Parathyroid adenoma (tissue), 2 donors: Measurements from ENCODE around the gene CDK5R1.

Experiments
- H2AFZ ChIP-seq: fragments of 300-600 bp; sonication (generic); one replicate; pipeline ENCODE4 v1.7.0; 2017; ENCODE audit warnings: antibody characterized with exemption, mild to moderate bottlenecking
- H3K27ac ChIP-seq: fragments of 300-600 bp; sonication (generic); one replicate; pipeline ENCODE4 v1.7.0; 2017
- H3K27me3 ChIP-seq: fragments of 300-600 bp; sonication (generic); one replicate; pipeline ENCODE4 v1.7.0; 2017; ENCODE audit warnings: low read length; ENCODE audit not compliant: control insufficient read depth, insufficient read depth
- H3K36me3 ChIP-seq: fragments of 300-600 bp; sonication (generic); one replicate; pipeline ENCODE4 v1.7.0; 2017; ENCODE audit warnings: low read length; ENCODE audit not compliant: control insufficient read depth, insufficient read depth
- H3K4me1 ChIP-seq: fragments of 300-600 bp; sonication (generic); one replicate; pipeline ENCODE4 v1.7.0; 2017; ENCODE audit warnings: control low read depth
- H3K4me2 ChIP-seq: fragments of 300-600 bp; sonication (generic); one replicate; pipeline ENCODE4 v1.7.0; 2017; ENCODE audit warnings: low read length
- H3K4me3 ChIP-seq: fragments of 300-600 bp; sonication (generic); one replicate; pipeline ENCODE4 v1.7.0; 2017; ENCODE audit warnings: low read depth, low read length
- H3K79me2 ChIP-seq: fragments of 300-600 bp; sonication (generic); one replicate; pipeline ENCODE4 v1.7.0; 2017; ENCODE audit warnings: control low read depth
- H3K9ac ChIP-seq: fragments of 300-600 bp; sonication (generic); one replicate; pipeline ENCODE4 v1.7.0; 2017; ENCODE audit warnings: mild to moderate bottlenecking
- H3K9me3 ChIP-seq: fragments of 300-600 bp; sonication (generic); one replicate; pipeline ENCODE4 v1.7.0; 2017; ENCODE audit warnings: low read length; ENCODE audit not compliant: control insufficient read depth
- TF ChIP-seq, protein P1 (sequence below): fragments of 300-600 bp; sonication (generic); IDR thresholded peaks from one replicate; pipeline ENCODE4 v1.7.0; 2017; ENCODE audit warnings: antibody characterized with exemption, mild to moderate bottlenecking
- donor health status: primary hyperparathyroidism.

The CDK5R1 gene

DNA sequence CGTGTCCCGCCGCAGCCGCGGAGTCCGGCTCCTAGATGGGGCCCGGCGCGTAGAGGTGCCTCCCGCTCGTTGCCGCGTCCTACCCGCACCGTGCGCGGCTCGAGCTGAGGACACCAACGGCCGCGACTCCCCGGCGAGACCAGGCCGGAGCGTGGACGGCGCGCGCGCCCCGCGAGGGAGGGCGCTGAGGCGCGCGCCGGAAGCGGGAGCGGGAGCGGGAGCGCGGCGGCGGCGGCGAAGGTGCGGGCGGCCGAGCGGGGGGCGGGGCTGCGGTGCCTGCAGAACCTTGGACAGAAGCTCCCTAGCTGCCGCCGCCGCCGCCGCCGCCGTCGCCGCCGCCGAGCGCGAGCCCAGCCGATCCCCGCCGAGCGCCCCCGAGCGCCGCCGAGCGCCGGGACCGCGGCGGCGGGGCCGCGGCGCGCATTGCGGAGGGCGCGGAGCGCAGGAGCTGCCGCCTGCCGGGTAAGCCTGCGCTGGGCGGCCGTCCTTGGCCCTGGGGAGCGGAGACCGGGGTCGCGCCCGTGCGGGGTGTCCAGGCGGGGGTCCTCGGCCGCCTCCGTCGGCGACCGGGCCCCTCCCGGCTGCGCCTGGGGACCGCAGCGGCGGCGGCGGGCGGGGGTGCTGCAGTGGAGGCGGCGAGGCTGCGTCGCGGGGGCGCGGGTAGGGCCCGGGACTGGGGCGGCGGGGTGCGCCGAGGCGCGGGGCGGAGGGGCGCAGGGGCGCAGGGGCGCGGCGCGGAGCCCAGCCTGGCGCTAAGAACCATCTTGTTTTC lies at the start of gene CDK5R1:
CDK5R1 (plus strand) TSS at position 293 of the 772 bp plus-strand sequence. CDS start 628 bp downstream, outside the sequence.
- Histone ChIP-seq H3K27ac (peak within 1 kb of the TSS; percentile 71), H3K4me2 (peak within 1 kb of the TSS; percentile 68), H3K27me3 (no peaks in the 10 kb centered on the region), H2AFZ (peak within 1 kb of the TSS; percentile 95), H3K4me3 (peak within 1 kb of the TSS; percentile 36), H3K36me3 (no peaks in the 10 kb centered on the region), H3K79me2 (no peaks in the 10 kb centered on the region), H3K4me1 (peaks cover 2% of the 10 kb centered on the region), H3K9ac (no peak within 1 kb of the TSS), H3K9me3 (no peaks in the 10 kb centered on the region)
- TF ChIP-seq, protein P1, sequence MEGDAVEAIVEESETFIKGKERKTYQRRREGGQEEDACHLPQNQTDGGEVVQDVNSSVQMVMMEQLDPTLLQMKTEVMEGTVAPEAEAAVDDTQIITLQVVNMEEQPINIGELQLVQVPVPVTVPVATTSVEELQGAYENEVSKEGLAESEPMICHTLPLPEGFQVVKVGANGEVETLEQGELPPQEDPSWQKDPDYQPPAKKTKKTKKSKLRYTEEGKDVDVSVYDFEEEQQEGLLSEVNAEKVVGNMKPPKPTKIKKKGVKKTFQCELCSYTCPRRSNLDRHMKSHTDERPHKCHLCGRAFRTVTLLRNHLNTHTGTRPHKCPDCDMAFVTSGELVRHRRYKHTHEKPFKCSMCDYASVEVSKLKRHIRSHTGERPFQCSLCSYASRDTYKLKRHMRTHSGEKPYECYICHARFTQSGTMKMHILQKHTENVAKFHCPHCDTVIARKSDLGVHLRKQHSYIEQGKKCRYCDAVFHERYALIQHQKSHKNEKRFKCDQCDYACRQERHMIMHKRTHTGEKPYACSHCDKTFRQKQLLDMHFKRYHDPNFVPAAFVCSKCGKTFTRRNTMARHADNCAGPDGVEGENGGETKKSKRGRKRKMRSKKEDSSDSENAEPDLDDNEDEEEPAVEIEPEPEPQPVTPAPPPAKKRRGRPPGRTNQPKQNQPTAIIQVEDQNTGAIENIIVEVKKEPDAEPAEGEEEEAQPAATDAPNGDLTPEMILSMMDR = no peak

DNA sequence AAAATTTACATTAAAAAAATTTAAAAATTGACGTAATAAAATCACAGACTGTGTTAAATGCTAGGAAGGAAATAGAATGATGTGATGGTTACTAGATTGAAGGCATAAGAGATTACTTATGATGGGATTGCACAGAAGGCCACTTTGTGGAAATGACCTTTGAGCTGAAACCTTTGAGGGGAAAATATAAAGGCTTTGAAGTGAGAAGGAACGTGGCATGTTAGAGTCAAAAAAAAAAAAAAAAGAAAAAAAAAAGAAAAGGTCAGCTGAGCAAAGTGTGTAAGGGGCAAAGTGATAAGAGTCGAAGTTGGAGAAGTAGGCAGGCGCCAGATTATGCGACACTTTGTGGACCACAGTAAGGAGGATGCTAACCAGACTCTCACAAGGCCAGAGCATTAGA lies 46.1 kb upstream of the CDK5R1 start:
- peaks cover 5% of the 10 kb centered on the region for H3K4me1 ChIP-seq
- H3K36me3 ChIP-seq = no peaks in the 10 kb centered on the region
- H3K27me3 ChIP-seq = no peaks in the 10 kb centered on the region
- no peak overlapping the region for H3K27ac ChIP-seq
- H3K4me2 ChIP-seq = no peak overlapping the region
- H3K79me2 ChIP-seq = peaks cover 10% of the 10 kb centered on the region
- no peak overlapping the region for H2AFZ ChIP-seq
- H3K9ac ChIP-seq = no peak overlapping the region
- no peak overlapping the region for H3K4me3 ChIP-seq
- TF ChIP-seq, protein P1 = no peak
- no peaks in the 10 kb centered on the region for H3K9me3 ChIP-seq

DNA sequence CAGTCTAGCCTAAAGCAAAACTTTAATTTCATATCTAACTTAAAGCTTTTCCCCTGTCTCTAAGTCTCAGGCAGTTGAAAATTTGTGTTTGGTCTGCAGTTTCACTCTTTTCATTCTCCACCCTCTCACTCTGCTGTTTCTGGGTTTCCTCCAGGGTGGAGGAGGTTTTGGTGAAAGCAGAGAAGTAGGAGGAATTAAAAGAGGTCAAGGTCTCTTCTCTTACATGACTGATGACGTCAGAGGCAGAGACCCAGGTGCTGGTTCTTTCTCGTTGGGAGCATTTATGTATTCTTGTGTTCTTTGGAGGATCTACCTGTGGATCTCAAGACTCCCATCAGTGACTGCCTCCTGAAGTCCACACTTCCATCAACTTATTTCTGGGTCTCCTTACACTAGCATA lies 44.9 kb upstream of the CDK5R1 start:
- no peaks in the 10 kb centered on the region for H3K9me3 ChIP-seq
- H3K4me2 ChIP-seq = no peak overlapping the region
- no peak overlapping the region for H3K9ac ChIP-seq
- TF ChIP-seq, protein P1 = no peak
- H2AFZ ChIP-seq = no peak overlapping the region
- no peak overlapping the region for H3K4me3 ChIP-seq
- H3K27ac ChIP-seq = no peak overlapping the region
- H3K79me2 ChIP-seq = peaks cover 16% of the 10 kb centered on the region
- no peaks in the 10 kb centered on the region for H3K27me3 ChIP-seq
- H3K36me3 ChIP-seq = no peaks in the 10 kb centered on the region
- peaks cover 13% of the 10 kb centered on the region for H3K4me1 ChIP-seq

DNA sequence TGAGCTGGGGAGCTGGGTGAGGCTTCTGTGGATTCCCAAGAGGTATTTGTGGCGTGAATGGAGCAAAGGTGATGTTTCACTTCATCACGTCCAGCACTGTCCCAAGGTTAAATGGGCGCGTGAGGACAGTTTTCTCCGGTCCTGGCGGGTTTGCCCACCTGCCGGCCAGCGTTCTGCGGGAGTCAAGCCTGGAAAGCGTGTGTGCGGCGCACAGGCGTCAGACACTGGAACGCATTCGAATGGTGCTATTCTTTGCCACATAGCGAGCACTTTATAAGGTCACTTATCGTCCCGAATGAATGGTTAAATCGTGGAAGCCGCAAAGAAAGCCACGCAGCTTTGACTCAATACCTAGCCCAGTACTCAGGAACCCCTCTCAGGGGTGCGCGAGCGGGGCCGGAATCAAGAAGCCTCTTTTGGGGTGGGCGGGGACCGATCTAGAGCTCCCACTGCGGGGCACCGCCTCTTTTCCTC lies 42.9 kb upstream of the CDK5R1 start:
- Histone ChIP-seq H3K27ac (no peak overlapping the region), H3K4me3 (peak overlapping the region; percentile 81), H3K9me3 (no peaks in the 10 kb centered on the region), H3K9ac (no peak overlapping the region), H3K79me2 (peaks cover 20% of the 10 kb centered on the region), H3K36me3 (no peaks in the 10 kb centered on the region), H3K27me3 (no peaks in the 10 kb centered on the region), H2AFZ (peak overlapping the region; percentile 93), H3K4me2 (peak overlapping the region; percentile 60), H3K4me1 (peaks cover 13% of the 10 kb centered on the region)
- TF ChIP-seq, protein P1 = no peak
